GM19372 (cell line): Measurements from ENCODE around the gene CMTM7.
A peak's percentile ranks its signal among the peaks of the same experiment; 100 is the strongest.

Experiments
- ATAC-seq: cut with Tn5 transposase; IDR thresholded peaks from one replicate; pipeline ENCODE4 v1.9.1; 2021; ENCODE audit warnings: mild to moderate bottlenecking, low read depth, moderate library complexity; ENCODE audit not compliant: unreplicated experiment

Gene CMTM7

GRCh38 chr3:32481791-32482631 lies 90.4 kb downstream of the CMTM7 start:
- no peak for ATAC-seq

- no peak for ATAC-seq
Observed at GRCh38 chr3:32482693-32483092, 91.0 kb downstream of the CMTM7 start.

GRCh38 chr3:32483772-32484171 lies 92.1 kb downstream of the CMTM7 start:
- ATAC-seq, result no peak

GRCh38 chr3:32484436-32484835 lies 92.8 kb downstream of the CMTM7 start:
- no peak for ATAC-seq

- no peak for ATAC-seq
Observed at GRCh38 chr3:32487781-32488473, 96.3 kb downstream of the CMTM7 start.

DNA sequence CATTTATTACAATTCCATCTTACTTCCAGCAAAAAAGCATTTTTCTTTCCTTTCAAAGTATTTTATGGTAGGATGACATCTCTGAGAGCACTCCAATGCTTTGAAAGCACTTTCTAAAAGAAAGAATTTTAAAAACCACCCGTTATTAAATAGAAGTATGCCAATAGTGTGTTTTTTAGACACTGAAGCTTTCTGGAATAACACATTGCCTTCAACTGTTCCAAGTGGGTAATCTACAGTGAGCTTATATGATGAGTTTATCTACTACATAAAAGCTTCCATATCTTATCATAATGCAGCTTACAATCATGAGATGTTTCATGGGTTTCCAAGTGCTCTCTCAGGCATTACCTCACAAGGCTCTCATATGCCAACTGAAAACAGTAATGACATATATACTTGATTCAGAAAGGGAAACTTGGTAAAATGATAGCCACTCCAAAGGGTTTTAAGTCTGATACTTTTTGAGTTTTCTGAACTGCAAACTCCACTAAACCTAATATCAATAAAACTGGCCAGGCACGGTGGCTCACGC lies 96.9 kb downstream of the CMTM7 start:
- no peak for ATAC-seq

GRCh38 chr3:32492684-32493436 lies 101.2 kb downstream of the CMTM7 start:
- no peak for ATAC-seq

DNA sequence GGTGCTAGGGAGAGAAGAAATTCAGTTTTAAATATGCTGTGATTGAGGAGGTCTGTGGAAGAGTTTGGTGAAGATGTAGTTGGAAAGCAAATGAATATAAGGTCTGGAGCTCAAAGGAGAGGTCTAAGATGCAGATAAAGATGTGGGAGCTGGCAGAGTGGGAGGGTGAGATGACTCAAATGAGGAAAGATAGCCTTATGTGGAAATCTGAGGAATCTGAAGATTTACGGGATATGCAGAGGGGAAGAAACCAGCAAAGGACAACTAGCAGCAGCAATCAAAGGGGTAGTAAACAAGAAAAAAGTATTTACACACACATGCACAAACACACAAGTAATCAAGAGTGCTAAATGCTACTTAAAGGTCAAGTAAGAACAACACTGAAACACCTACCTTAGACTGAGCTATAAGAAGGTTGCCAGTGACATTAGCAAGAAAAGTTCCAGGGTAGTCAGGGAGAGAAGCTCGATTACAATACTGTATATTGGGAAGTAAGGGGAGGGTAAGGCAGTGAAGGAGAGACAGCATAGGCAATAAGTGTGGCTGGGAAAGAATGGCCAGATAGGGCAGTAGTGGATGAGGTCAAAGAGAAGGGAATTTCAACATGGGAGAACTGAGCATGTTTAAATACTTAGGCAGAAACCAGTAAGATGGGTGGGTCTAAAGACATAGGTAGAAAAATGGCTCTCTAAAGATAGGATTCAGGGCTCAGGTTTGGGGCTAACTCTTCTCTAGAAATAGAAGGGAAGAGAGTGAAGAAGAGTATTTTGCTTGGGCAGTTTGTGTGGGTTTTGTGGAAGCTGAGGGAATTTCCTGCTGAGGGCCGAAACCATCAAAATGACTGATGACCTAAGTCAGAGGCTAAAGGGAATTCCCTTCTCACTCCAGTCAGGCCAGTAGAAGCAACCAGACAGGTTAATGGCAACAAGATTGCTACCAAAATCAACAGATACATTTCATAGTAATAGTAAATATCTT lies 102.1 kb downstream of the CMTM7 start:
- peak; percentile 66 for ATAC-seq

GRCh38 chr3:32495085-32495484 lies 103.4 kb downstream of the CMTM7 start:
- ATAC-seq, result no peak

- ATAC-seq, result no peak
Observed at GRCh38 chr3:32495609-32496008, 104.0 kb downstream of the CMTM7 start.

- no peak for ATAC-seq
Observed at GRCh38 chr3:32498252-32498651, 106.6 kb downstream of the CMTM7 start.

DNA sequence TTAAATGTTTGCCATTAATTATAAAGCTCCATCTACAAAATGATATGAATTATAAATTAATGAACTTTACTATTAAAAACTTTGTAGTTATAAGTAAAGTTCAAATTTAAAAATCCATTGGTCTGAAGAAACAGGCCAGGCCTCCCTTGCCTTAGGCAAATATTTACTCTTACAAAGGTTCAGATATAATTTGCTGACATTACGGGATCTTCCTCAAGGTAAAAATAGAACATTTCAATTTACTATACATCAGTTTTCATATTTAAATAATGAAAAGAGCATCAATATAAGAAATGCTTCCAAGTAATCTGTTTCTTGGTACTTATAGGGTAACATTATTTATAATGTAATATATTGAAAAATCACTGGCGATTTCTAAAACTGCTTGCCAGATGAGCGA lies 107.3 kb downstream of the CMTM7 start:
- no peak for ATAC-seq

- no peak for ATAC-seq
Observed at GRCh38 chr3:32499585-32499984, 107.9 kb downstream of the CMTM7 start.

GRCh38 chr3:32500231-32500630 lies 108.6 kb downstream of the CMTM7 start:
- no peak for ATAC-seq

GRCh38 chr3:32500880-32501782 lies 109.5 kb downstream of the CMTM7 start:
- no peak for ATAC-seq

GRCh38 chr3:32501783-32502117 lies 110.1 kb downstream of the CMTM7 start:
- ATAC-seq, result no peak

DNA sequence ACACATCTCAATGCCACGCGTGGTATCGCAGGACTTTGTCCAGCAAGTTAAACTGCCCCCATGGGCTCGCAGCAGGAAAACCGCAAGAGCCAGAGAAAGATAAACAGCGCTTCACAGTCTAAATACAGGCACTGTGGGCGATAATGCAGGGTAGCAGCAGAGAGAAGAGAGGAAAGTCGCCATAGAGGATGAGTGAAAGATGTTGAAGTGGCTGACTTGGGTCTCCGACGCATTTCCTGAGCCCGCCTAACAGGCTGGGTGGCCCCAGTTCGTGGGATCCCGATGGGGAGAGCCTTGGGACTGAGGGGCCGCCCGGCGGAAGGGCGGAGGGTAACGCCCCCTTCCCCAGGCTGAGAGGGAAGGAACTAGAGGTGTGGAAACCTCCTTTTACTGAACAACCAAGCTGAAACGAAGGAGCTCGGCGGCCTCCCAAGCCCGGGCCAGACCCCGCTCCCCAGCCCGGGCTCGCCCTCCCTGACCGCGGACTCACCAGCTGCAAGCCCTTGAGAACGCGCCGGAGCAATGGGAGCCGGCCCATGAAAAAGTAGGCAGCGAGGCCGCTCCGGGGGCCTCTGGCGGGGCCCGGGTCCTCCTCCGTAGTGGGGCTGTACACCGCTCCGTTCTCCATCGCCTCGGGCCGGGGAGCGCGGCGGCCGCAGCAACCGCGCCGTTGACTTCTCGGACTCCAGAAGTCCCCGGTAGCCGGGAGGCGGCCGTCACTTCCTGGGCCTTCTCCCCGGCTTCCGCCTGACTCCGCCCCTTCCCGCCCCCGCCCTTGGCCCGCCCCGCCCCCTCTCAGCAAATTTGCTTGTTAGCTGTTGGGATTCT lies 110.7 kb downstream of the CMTM7 start, which contains the start of gene CMTM6:
Gene CMTM6 (minus strand): TSS at position 735 of the 828 bp plus-strand sequence. CDS start 107 bp downstream, at position 628.
- peak; percentile 71 for ATAC-seq

DNA sequence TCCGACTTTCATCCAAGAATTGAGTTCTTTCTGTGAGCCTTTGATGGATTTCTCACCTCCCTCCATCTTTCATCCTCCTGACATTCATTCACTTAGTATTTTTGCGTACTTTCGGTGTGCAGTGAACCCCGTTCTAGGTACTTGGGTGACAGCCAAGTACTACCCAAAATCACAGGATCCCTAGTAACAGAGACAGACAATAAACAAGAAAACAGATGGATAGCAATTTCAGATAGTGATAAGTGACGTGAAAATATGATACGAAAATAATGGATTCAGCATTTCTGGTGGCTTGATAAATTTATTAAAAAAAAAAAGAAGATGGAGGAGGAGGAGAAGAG lies 111.3 kb downstream of the CMTM7 start:
- ATAC-seq, result peak; percentile 11
